Raji (cell line): ENCODE measurements around the gene SORCS2.

ENCODE experiments used
- POLR2A ChIP-seq: IDR thresholded peaks from 2 replicates; pipeline ENCODE4 v1.6.1; 2011; ENCODE audit warnings: low read depth, low read length, control low read depth; ENCODE audit not compliant: insufficient read depth

SORCS2 gene

DNA sequence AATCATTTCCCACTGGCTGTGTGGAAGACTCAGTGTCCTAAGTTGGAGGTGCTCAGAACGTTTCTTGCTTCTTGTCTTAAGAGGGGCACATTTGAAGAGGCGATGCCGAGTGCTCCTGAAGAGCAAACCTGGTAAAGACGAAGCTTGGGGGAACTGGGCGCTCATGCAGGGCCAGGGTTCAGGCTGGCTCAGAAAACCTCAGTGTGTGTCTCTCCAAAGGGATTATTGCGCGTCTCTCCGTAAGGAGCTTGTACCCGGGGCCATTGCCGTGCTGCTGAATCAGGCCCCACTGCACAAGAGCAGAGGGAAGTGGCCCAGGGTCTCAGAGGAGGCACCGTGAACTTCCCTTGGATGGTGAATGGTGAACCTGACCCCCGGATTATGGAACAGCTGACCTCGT lies 198.0 kb downstream of the SORCS2 start:
- no peak for TF ChIP-seq POLR2A

DNA sequence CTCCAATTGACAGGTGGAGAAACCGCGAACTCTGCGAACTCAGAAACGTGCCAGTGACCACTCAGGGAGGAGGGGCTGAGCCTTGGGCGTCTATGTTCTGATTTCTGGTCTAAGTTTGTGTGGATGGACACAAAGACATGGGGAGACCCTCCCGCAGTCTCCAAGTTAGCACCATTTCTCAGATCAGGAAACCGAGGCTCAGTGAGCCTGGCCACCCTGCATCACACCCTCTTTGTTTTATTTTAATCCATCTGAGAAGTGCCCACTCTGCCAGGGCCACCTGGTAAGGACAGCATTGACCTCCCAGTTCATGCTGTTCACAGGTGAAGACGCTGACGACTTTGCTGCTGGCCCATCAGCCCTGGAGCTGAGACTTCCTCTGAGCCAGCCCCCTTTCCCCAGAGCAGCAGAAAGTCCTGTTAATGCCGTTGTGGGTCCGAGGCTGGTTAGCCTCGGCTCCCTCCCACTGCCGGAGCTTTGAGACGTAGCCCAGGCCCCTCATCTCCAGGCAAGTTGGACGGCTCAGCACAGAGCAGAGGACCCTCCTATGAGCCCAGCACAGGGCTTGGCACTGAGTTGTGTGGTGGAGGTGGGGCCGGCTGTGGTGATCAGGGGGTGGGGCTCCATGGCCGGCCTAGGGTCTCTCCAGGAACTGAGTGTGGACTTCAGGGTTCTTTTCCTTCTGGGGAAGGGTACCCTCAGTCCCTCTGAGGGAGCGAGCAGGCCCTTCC lies 198.7 kb downstream of the SORCS2 start:
- no peak for TF ChIP-seq POLR2A

DNA sequence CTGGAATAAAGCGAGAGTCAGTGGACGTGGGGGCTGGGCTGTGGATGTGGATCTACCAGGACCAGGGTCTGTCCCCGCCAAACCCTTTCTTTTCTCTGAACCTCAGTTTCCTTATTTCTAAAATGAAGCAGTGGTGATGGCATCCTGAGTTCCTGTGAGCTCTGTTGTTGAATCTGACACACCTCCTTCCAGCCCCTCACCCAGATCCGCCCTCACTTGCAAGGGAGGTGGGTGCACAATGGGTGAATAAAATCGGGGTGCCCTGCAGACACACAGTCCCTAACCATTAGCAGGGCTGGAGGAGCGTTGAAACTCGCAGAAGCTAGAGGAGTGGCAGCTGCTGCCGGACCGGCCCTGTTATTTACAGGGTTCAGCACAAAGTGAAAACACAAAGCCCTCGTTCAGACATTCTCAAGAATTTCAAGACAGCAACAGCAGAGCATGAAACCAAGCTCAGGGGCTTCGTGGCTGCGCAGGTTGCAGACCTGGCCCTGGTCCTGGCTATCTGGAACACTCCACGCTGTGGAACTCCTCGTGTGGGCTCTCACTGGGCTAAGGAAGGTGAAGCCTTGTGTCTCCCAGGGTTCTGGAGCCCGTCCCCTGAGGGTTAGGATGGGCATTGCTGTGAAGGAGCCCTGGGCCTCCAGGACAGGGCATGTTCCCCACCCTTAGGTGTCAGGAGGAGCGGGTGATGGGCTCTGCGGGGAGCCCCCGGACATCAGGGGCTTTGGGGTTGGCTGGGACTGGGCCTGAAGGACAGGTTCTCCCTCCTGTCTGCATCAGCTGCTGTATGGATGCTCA lies 199.5 kb downstream of the SORCS2 start:
- no peak for TF ChIP-seq POLR2A

DNA sequence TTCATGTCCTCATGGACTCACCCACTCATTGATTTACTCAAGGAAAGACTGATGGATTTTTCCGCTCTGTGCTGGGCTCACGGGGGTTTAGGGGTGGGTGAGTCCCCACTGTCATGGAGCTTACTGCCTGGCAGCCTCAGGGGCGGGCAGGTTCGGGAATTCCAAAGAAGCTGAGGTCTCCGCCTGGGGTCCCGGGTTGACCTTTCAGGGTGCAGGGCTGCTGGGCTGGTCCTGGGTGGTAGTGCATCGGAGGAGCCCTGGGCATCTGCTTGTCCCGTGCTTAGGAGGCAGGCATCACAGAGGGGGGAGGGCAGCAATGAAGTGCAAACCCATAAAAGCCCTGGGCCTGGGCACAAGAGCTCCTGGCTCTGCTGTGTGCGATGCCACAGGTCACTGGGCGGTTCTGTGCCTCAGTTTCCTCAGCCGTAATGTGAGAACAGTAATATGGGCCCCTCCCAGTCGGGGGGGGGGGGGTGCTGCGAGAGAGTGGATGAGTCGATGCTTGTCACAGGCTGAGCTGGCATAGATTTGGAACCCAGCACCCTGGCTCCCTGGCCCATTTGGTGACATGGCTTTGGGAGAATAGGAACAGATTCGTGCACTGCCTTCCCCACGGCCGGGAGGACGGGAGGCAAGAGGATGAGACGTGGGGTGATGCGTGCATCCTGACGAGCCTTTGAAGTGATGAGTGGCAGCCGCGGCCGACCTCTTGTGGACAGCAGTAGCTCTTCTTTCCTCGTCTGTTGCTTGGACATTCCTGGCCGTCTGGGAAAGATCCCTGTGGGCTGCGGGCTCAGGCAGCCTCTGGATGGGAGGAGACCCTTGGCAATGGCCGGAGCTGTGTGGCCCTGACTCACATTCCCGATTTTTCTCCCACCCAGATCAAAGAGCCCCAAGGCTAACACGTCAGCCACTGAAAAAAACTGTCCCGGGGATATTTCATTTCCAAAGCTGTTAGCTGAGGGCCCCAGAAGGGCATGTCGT lies 200.4 kb downstream of the SORCS2 start:
- TF ChIP-seq POLR2A = no peak

DNA sequence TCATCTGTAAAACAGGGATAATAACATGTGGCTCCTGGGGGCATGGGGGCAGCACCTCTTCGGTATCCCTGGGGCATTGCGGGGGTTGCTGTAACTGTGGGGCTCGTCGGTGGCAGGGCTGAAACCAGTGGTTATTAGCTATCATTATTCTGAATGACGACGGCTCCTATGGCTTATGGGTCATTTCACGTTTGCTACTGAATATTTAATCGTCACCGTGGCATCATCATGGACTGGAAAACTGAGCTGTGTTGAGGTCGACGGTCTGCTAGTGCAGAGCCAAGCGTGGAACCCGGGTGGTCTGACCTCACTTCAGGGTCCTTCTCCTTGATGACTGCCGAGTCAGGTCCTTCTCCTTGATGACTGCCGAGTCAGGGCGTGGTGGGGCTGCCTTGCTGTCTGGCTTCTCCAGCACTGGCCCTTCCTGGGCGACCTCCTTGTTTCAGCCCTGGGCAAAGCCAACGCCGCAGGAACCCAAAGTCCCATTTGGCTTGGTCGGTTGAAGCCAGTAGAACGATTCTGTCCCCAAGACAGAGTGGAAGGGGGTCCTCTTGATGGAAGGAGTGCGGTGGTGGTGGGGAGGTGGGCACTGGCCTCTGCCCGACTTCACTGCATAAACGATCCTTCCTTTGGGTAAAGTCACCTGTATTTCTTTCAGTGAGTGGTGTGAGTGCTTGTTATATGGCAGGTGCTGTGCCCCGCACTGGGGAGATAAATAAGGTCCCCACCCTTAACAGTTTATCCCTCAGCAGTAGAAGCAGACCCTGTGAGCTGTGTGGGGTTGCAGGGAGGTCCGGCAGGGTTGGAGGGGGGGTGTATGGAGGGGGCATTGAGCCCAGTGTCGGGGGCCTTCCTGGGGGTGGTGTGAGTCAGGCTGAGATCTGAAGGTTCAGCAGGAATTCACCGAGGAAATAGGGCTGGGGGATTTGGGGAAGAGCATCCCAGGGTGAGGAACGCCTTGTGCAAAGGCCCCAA lies 201.6 kb downstream of the SORCS2 start:
- no peak for TF ChIP-seq POLR2A

DNA sequence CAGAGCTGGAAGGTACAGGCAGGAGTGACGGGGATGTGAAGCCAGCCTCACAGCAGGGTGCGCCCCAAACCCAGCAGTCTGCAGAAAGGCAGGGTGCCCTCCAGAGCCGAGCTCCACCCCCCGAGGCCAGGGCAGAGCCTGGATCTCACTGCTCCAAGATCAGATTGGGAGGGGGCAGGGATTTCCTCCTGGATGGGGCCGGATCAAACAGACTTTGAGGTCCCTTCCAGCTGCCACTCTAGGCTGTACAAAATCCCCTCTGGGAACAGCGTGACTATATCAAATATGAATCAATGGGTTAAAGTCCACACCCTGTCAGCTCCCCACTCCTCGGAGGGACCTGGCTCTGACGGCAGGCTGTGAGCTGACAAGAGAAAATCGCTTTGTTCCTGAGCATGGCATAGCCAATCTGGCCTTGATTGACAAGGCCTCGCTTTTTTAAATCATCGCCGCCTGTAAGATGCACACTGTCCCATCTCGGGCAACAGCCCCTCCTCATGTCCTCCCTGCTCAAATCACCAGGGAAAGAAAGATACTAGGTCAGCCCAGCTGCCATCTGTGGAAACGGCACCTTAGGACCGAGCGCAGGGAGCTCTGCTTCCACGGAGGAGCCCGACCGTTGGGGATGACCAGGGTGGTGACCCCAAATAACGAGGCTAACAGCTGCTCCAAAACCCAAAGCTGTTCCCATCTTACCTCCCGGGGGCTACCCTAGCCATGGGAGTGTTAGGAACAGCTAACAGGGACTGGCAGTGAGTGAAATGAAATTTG lies 202.5 kb downstream of the SORCS2 start:
- TF ChIP-seq POLR2A = no peak

DNA sequence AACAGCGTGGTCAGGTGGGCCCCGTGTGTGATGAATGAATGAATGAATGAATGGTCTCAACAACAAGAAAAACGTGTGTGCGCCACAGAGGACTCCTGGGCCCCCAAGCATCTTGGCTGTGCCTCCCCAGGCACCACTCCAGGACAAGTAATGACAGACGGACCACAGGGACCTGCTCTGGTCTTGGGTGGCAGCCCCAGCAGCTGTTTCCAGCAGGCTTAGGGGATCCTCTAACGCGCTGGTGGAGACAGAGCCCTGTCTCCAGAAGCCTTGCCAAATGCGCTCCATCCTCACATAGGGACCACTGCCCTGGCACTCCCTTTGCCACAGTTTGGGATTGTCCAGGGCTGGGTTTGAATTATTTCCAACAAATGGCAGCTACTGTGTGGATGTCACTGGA lies 203.3 kb downstream of the SORCS2 start:
- TF ChIP-seq POLR2A = no peak

DNA sequence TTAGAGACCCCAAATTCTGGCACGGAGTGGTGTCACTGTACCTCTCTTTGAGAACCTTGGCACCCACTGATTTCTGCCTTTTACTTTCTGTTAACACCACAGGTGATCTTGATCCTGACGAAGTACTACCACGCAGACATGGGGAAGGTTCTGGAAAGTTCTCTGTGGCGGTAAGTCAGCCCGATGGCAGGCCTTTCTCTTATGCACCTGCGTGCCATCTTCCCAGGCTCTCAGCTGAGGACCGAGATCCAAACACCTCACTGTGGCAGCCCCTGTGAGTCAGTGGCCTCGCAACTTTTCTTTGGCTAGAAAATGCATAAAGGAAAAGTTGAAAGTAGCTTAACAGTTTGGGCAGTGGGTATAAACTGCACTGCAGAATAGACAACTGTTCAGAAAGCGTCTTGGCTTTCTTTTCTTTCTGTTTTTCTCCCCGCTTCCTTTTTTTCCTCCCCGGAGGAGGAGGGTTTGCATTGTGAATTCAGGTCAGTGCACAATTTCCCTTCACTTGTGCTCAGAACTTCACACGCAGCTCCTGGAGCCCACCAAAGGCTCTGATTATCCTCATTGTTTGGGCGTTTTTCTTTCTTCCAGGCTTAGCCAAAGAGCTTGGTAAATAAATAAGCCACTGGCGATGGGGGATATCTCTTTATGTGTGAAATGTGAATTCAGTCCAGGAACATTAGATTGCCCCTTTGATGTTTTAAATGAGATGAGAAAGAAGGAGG lies 204.0 kb downstream of the SORCS2 start:
- TF ChIP-seq POLR2A = no peak

DNA sequence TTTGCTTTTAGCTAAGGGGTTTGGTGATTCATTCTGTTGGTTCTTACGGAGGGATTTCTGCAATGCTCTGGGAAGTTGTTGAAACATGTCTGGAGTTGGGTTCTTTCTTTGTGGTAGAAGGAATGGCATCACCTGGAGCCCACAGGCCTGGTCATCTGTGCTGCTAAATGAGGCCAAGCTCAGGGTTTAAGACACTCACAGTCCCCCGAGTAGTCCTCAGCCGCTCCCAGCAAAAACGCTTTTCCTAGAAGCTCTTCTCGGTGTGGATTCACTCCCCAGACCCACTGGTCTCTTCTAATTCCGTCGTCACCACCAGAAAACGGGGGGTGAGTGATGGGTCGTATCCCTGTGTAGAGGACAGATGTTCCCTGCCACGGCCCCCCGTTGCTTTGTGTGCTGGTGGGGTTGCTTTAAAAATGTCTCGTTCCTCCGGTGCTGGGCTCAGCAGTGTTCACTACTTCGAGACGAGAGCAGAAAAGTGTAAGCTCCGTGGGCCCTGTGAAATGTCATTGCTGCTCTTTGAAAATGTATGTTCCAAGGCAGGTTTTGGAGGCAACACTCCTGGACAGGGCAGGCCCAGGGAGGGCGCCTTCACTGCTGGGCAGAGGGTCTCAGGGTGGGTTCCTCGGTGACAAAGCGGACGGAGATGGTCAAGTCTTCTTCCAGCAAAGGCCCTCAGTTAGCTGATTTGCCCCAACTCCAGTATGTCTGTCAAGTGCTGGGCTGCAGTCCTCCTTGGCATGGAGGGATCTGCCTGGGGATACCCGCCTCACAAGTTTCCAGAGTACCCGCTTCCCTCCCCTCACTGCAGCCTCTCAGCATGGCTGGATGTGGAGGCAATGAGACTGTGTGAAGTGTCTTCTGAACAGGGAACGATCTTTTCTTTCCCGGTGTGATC lies 205.1 kb downstream of the SORCS2 start:
- TF ChIP-seq POLR2A = no peak

DNA sequence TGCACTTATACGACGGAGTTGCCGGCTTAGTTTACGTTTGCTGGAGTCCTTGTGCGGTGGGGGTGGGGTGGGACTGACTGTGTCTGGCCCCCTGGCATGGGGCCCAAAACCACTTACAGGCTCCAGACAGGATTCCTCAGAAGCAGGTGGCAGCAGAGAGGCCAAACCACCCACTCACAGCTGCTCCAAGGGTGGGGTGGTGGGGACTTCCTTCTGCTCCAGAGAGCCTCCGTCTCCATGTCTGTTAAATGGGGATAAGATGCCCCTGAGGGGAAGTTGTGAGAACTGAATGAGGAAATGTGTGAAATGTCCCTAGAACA lies 205.7 kb downstream of the SORCS2 start:
- no peak for TF ChIP-seq POLR2A

DNA sequence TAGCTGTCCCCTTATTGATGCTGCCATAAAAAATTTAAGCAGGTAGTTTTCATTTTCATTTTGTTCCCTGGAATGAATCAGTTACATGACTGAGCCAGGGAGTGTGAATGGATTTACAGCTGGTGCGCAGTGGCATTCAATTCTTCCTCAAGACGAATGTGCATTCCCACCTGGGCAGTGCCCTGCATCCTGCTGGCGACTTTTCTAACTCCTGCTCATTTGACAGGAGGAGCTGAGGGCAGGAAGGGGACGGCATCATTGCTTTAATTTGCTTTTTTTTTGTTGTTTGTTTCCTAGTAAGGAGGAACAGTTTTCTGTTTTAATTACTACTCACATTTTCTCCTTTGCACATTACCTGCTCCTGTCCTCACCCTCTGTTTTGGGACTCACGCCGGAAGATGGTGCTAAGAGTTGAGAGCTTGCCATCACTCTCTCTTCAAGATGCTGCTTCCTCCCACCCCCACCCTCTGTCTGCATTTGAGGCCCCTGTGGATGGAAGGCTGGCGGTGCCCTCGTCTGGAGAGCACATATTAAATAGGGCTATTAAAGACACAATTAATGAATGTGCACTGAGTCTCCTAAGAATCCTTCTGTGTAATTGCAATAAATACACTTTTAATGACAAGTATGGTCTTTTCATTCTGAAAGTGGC lies 206.6 kb downstream of the SORCS2 start:
- TF ChIP-seq POLR2A = no peak
